Tibial artery (tissue), 4 donors: Measurements from ENCODE around the gene FAM43A.

Experiments
- DNase-seq, 2 donors: peaks; one replicate each; pipeline ENCODE4 v3.0.0-alpha.2; 2019
- H3K27ac ChIP-seq, 2 donors: fragments of 200-600 bp; sonication (generic) in 1 of 2; 1 replicate in 1 of 2; 2 replicates in 1 of 2; pipeline ENCODE4 v1.5.1; 2018 to 2019; ENCODE audit warnings: mild to moderate bottlenecking in 1 of 2
- H3K27me3 ChIP-seq, 2 donors: fragments of 200-600 bp; sonication (generic) in 1 of 2; one replicate each; pipeline versions ENCODE4 v1.5.1 to v1.6.0; 2016 to 2019
- H3K36me3 ChIP-seq, 3 donors: fragments of 200-600 bp; sonication (generic) in 2 of 3; one replicate each; pipeline ENCODE4 v1.5.1; 2016 to 2019; ENCODE audit warnings: mild to moderate bottlenecking in 2 of 3
- H3K4me1 ChIP-seq, 4 donors: fragments of 200-600 bp; sonication (generic) in 2 of 4; 1 replicate in 3 of 4; 2 replicates in 1 of 4; pipeline ENCODE4 v1.5.1; 2016 to 2019
- H3K4me3 ChIP-seq, 2 donors: fragments of 200-600 bp; sonication (generic) in 1 of 2; 1 replicate in 1 of 2; 2 replicates in 1 of 2; pipeline ENCODE4 v1.5.1; 2018 to 2019; ENCODE audit warnings: mild to moderate bottlenecking in 2 of 2
- H3K9me3 ChIP-seq, 3 donors: fragments of 200-600 bp; sonication (generic) in 1 of 3; one replicate each; pipeline ENCODE4 v1.5.1; 2016 to 2019
- CTCF ChIP-seq, 2 experiments: fragments of 200-600 bp in 1 of 2; fragments of 450-650 bp in 1 of 2; IDR thresholded peaks; one replicate each; pipeline ENCODE4 v1.5.1; 2017 to 2019; ENCODE audit warnings: antibody characterized with exemption in 2 of 2, mild to moderate bottlenecking in 1 of 2, moderate library complexity in 1 of 2
- intact Hi-C: fragments of 100-400 bp; cut with DNase I; formaldehyde crosslinking; loops from one replicate; pipeline ENCODE4 v1.15.0; 2023; ENCODE audit warnings: low total_unique reads

Gene FAM43A

GRCh38 chr3:194720048-194720447, 34.4 kb downstream of the FAM43A start:
- TF ChIP-seq CTCF (IDR thresholded peaks at IDR 0.05): no peak
- Histone ChIP-seq H3K27ac (no peak overlapping the region), H3K27me3 (no peaks in the 10 kb centered on the region), H3K4me1 (no peaks in the 10 kb centered on the region), H3K9me3 (no peaks in the 10 kb centered on the region), H3K36me3 (no peaks in the 10 kb centered on the region), H3K4me3 (no peak overlapping the region)
- intact Hi-C loops: no loop called here
- DNase-seq: no peak

GRCh38 chr3:194723846-194724618, 38.3 kb downstream of the FAM43A start:
- H3K27ac ChIP-seq: no peak overlapping the region
- intact Hi-C loops: no loop called here
- H3K4me3 ChIP-seq: no peak overlapping the region
- H3K9me3 ChIP-seq: no peaks in the 10 kb centered on the region
- no peak for TF ChIP-seq CTCF (IDR thresholded peaks at IDR 0.05)
- H3K27me3 ChIP-seq: peaks cover 0 to 3% of the 10 kb centered on the region in 2 donors
- H3K36me3 ChIP-seq: no peaks in the 10 kb centered on the region
- H3K4me1 ChIP-seq: no peaks in the 10 kb centered on the region
- no peak for DNase-seq

- no peaks in the 10 kb centered on the region for H3K36me3 ChIP-seq
- no peaks in the 10 kb centered on the region for H3K9me3 ChIP-seq
- no peaks in the 10 kb centered on the region for H3K4me1 ChIP-seq
- H3K27me3 ChIP-seq: peaks cover 0 to 3% of the 10 kb centered on the region in 2 donors
- DNase-seq: no peak
- no peak overlapping the region for H3K27ac ChIP-seq
- intact Hi-C loops: no loop called here
- TF ChIP-seq CTCF (IDR thresholded peaks at IDR 0.05): no peak
- no peak overlapping the region for H3K4me3 ChIP-seq
Measured at GRCh38 chr3:194725346-194725745, 39.7 kb downstream of the FAM43A start.

GRCh38 chr3:194727435-194728128, 41.9 kb downstream of the FAM43A start:
- no peak for DNase-seq
- H3K27me3 ChIP-seq: peaks cover 0 to 15% of the 10 kb centered on the region in 2 donors
- intact Hi-C loops: no loop called here
- no peaks in the 10 kb centered on the region for H3K4me1 ChIP-seq
- no peaks in the 10 kb centered on the region for H3K9me3 ChIP-seq
- TF ChIP-seq CTCF (IDR thresholded peaks at IDR 0.05): no peak
- H3K27ac ChIP-seq: no peak overlapping the region
- no peaks in the 10 kb centered on the region for H3K36me3 ChIP-seq
- no peak overlapping the region for H3K4me3 ChIP-seq

- DNase-seq: no peak
- Histone ChIP-seq H3K27ac (no peak overlapping the region), H3K27me3 (peaks cover 0 to 21% of the 10 kb centered on the region in 2 donors), H3K36me3 (no peaks in the 10 kb centered on the region), H3K4me3 (no peak overlapping the region), H3K9me3 (no peaks in the 10 kb centered on the region), H3K4me1 (no peaks in the 10 kb centered on the region)
- no peak for TF ChIP-seq CTCF (IDR thresholded peaks at IDR 0.05)
- intact Hi-C loops: no loop called here
Measured at GRCh38 chr3:194728986-194729385, 43.3 kb downstream of the FAM43A start.
